GF-D8 (cell line): ENCODE data around the gene USP3.
A peak's percentile ranks its signal among the peaks of the same experiment; 100 is the strongest.

ENCODE experiments used
- DNase-seq: peaks from one replicate; lab custom pipeline; 2025; lab: John Stamatoyannopoulos, UW

USP3 gene

GRCh38 chr15:63544258-63545026, 40.0 kb downstream of the USP3 start:
- peak; percentile 20 for DNase-seq

DNA sequence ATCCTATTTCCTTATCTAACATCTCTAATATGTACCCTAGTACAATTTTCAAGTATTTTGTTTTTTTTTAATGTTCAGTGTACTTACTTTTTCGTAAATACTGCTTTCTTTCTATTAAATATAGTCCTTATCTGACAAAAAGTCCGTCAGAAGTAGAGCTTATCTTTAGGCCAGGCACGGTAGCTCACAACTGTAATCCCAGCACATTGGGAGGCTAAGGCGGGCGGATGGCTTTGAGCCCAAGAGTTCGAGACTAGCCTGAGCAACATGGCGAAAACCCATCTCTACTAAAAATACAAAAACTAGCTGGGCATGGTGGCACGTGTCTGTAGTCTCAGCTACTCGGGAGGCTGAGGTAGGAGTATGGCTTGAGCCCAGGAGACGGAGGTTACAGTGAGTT, 41.1 kb downstream of the USP3 start:
- no peak for DNase-seq

DNA sequence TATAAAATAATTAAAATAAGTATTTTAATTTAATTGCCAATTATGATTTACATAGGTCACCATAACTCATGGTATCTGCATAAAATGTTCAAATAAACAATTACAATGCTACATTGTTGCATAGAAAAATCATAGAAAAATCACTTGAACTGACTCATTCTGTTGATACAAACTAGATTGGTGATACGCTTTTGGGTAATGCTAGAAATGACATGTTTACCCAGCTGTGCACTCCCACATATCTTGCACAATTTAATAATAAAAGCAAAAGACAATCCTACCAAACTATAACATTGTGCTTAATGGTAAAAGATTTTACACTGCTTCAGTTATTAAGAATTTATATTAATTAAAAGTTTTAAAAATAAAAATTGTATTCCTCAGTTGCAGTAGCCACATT, 47.0 kb downstream of the USP3 start:
- no peak for DNase-seq

DNA sequence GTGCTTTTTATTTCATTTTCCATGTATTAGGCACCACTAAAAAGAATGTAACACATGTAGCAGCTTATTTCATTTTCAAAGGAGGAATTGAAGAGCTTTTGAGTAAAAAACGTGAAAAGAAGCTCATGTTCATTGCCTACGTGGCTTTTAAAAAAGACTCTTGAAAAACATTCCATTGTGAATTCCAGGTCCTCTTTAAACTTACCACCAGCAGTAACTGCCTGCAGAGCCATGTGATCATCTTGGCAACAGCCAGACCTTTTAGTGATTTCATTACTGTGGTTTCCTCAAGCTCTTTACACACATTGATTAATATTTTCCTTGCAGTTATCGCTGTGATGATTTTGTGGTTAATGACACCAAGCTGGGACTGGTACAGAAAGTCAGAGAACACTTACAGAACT, 49.0 kb downstream of the USP3 start:
- no peak for DNase-seq

GRCh38 chr15:63554337-63554927, 50.0 kb downstream of the USP3 start:
- DNase-seq = no peak

GRCh38 chr15:63555507-63555906, 51.1 kb downstream of the USP3 start:
- no peak for DNase-seq

GRCh38 chr15:63556246-63556645, 51.9 kb downstream of the USP3 start:
- no peak for DNase-seq

- no peak for DNase-seq
These were observed 52.3 kb downstream of the USP3 start for GRCh38 chr15:63556736-63557135.

GRCh38 chr15:63559753-63560152, 55.4 kb downstream of the USP3 start:
- DNase-seq = no peak

DNA sequence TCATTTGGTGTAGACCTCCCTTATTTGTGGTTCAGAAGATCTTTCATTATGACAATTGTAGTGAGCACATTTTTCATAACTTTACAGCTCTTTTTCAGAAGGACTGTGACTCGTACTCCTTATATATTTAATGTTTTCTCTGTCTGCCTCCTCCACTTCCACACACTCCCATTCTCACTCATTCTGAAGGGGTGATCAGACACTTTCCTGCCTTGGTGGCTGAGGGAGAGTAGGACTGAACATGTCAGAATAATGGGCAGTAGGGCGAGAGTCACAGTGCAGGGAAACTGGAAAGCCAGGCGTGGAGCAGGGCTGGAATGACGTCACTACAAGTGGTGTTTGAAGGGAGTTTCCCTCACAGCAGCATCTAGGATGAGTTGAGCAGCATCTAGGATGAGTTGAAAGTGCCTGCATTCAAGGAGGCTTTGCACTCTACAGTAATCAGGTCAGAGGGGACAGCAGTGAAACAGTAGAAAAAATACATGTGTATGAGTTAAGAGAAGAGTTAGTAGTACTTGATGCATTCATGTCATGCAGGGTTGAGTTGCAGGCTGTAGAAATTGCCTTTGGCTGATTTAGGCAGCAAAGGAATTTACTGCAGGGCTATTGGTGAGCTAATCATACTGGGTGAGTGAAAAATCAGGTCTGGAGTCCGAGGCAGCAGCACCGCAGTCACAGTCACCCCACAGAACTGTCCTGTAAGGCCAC, 56.5 kb downstream of the USP3 start:
- DNase-seq = no peak

DNA sequence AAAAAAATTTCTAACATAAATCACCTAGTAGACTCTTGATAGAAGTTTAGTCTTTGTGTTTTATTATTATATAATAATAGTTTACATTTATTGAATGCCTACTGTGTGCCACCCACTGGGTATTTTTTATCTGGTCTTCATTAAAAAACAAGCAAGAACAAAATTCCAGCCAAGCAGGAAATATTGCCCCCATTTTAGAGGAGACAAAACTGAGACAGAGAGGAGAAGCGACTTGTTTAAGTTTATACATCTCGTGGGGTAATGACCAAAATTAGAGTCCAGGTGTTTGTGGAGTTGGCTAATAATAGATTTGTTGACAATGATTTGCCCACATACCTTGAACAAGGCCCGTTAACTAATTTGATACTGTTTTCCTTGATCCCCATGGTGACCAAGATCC, 59.7 kb downstream of the USP3 start:
- DNase-seq = no peak

DNA sequence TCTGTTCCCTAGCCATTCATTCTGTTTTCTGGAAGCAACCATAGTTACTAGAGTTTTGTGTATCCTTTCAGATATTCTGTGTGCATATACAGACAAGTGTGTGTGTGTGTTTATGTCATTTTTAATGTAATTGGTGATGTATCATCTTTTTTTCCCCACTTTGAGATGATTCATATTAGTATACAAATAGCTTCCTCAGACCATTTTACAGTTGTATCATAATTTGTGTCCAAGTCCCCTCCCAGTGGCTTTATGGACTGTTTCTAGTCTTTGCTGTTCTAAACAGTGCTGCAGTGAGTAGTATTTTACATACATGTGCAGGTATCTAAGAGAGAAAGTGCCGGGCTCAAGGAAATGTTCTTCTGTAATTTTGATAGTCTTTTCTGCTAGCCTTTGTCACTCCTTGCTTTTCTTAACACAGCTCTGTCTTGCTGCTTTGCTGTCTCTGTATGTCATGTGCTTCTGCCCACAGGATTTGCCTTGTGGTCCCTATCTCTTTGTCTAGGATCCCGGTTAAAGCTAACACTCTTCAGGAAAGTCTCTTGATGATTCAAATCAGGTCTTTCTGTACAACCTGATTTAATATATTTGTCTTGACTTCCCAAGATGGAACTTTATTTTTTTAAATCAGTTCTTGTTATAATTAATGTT, 61.3 kb downstream of the USP3 start:
- no peak for DNase-seq

- no peak for DNase-seq
These were observed 68.5 kb downstream of the USP3 start for GRCh38 chr15:63572749-63573464.

GRCh38 chr15:63573533-63573932, 69.1 kb downstream of the USP3 start:
- DNase-seq = no peak

GRCh38 chr15:63575312-63575711, 70.9 kb downstream of the USP3 start:
- DNase-seq = no peak

- no peak for DNase-seq
These were observed 72.0 kb downstream of the USP3 start for GRCh38 chr15:63576441-63576840.

DNA sequence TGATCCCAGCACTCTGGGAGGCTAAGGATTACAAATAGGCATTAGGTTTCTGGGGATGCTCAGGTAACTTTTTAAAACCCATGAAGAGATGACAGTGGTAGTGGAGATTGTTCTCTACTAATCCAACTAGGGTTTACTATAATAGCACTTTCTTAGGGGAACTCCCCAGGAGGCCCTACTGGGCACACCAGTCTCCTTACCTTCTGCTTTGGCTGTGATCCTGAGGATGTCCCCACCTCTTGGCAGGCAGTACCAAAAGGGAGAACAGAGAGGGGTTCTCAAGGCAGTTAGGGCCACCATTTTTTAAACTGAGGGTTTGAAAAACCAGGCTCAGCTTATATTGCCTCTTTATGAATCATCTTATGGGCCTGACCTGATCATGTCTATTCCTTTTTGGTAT, 77.8 kb downstream of the USP3 start:
- DNase-seq = no peak

GRCh38 chr15:63582718-63583426, 78.5 kb downstream of the USP3 start:
- no peak for DNase-seq

DNA sequence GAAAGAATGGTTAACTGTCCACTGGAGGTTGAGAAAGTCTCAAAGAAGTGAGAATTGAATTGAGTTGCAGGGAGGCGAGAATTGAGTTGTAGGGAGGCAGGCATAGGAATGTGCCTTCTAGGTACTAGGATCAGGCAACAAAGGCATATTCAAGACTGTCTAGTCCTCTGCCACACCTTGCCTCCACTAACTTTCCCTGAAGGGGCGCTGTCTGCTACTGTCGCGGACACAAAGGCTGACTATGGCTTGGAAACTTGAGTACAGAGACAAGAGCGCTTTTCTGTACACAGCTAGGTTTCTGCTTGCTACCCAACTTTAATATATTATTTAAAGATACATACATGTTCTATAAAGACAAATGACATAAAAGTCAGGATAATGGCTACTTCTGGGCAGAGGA, 82.4 kb downstream of the USP3 start:
- no peak for DNase-seq

DNA sequence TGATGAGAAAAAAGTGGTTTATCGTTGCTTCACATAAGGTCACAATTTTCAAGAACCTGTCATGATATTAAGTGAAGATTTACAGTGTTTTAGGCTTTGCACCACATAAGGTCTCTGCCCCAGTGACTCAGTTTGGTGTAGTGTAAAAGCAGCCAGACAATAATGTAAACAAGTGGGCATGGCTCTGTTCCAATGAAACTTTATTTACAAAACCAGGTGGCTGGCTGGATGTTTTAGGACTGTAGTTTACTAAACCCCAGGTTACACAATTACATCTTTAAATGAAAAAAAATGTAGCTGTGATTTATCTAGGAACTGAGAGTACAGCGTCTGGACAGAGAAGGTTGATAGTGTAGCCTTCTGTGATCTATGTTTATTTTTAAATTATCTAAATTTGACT, 83.1 kb downstream of the USP3 start:
- DNase-seq = no peak

GRCh38 chr15:63588826-63589225, 84.4 kb downstream of the USP3 start:
- no peak for DNase-seq
